Activated CD4-positive, alpha-beta T cell treated with anti-CD3 and anti-CD28 coated beads, Interleukin-2, Interleukin-4, amounts not matched to agents 100 ng/mL and 50 ng/mL, durations not matched to agents 16 hours and 8 hours (primary cell): ENCODE results near the gene GABPB2.

Source experiments
- DNase-seq: peaks from one replicate; pipeline ENCODE4 v3.0.0-alpha.2; 2020; ENCODE audit warnings: low spot score

GABPB2 gene

GRCh38 chr1:151133018-151133806 is 62.7 kb downstream of the GABPB2 start:
- no peak for DNase-seq

GRCh38 chr1:151134396-151134795 is 63.8 kb downstream of the GABPB2 start:
- no peak for DNase-seq

- no peak for DNase-seq
Measured at GRCh38 chr1:151134991-151135390, 64.4 kb downstream of the GABPB2 start.

GRCh38 chr1:151135433-151136385 is 65.1 kb downstream of the GABPB2 start:
- no peak for DNase-seq

- DNase-seq, result no peak
Measured at GRCh38 chr1:151137789-151138188, 67.2 kb downstream of the GABPB2 start.

- DNase-seq, result no peak
Measured at GRCh38 chr1:151142411-151143056, 72.0 kb downstream of the GABPB2 start.

GRCh38 chr1:151143057-151143435 is 72.5 kb downstream of the GABPB2 start:
- DNase-seq, result no peak

- no peak for DNase-seq
Measured at GRCh38 chr1:151143986-151144385, 73.4 kb downstream of the GABPB2 start.

GRCh38 chr1:151144474-151145303 is 74.1 kb downstream of the GABPB2 start:
- no peak for DNase-seq

- DNase-seq, result no peak
Measured at GRCh38 chr1:151145304-151146071, 74.9 kb downstream of the GABPB2 start.

GRCh38 chr1:151146072-151146411 is 75.5 kb downstream of the GABPB2 start:
- DNase-seq, result no peak

GRCh38 chr1:151146412-151147131 is 76.0 kb downstream of the GABPB2 start, which contains the start of gene SEMA6C:
SEMA6C (minus strand) TSS chr1:151146631; CDS start chr1:151142621, 4,010 bp downstream.
- peak; percentile 88 for DNase-seq

GRCh38 chr1:151147132-151147503 is 76.6 kb downstream of the GABPB2 start:
- no peak for DNase-seq

- DNase-seq, result no peak
Measured at GRCh38 chr1:151147665-151148064, 77.1 kb downstream of the GABPB2 start.

GRCh38 chr1:151156515-151156819 is 85.9 kb downstream of the GABPB2 start, which contains the start of gene TNFAIP8L2:
TNFAIP8L2 (plus strand) TSS chr1:151156649; CDS start chr1:151158698, 2,049 bp downstream.
- peak; percentile 76 for DNase-seq

- peak; percentile 70 for DNase-seq
Measured at GRCh38 chr1:151157067-151157531, 86.5 kb downstream of the GABPB2 start.

- DNase-seq, result no peak
Measured at GRCh38 chr1:151158326-151158725, 87.8 kb downstream of the GABPB2 start.

- no peak for DNase-seq
Measured at GRCh38 chr1:151158751-151159251, 88.2 kb downstream of the GABPB2 start.

GRCh38 chr1:151159373-151159772 is 88.8 kb downstream of the GABPB2 start:
- no peak for DNase-seq

GRCh38 chr1:151164732-151165280 is 94.2 kb downstream of the GABPB2 start:
- DNase-seq, result no peak
